Stimulated activated CD4-positive, alpha-beta T cell treated with anti-CD3 and anti-CD28 coated beads, Interleukin-2, amount 100 ng/mL, for 48 hours (primary cell): ENCODE results near the gene FRMD4A.
"Not testable (repeated sequence)": the region's sequence is repeated elsewhere in the genome, so short reads cannot be mapped to it uniquely, and the experiment has no call there.

Source experiments
- DNase-seq, 2 donors: peaks; one replicate each; pipeline ENCODE4 v3.0.0-alpha.2; 2020

FRMD4A gene

DNA sequence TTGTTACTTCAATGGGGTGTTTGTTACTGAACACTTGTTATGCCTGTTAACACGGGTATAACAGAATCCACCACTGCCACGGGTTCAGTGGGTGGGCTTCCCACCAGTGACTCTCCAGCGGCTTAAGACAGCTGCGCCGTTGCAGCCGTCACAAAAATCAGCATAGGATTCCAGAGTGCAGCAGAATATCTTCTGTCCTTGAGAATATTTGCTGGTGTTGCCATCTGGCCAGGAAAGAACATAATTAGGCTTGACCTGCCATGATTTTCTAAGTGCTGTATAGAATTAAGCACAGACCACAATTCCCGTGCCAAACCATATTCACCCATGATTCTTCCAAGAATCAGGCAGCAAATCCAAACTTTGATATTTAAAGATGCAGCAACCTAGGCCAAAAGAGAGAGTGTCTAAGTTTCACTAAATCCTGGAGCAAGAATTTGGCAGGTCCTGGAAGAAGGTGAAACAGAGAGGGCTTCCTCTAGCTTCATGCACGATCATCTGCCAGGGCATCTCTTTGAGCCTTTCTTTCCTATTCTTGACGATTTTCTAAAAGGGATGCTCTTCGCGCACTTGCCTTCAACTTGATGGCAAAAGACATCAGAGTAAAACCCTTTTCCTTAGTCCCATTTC lies 95.0 kb downstream of the FRMD4A start:
- no peak for DNase-seq

DNA sequence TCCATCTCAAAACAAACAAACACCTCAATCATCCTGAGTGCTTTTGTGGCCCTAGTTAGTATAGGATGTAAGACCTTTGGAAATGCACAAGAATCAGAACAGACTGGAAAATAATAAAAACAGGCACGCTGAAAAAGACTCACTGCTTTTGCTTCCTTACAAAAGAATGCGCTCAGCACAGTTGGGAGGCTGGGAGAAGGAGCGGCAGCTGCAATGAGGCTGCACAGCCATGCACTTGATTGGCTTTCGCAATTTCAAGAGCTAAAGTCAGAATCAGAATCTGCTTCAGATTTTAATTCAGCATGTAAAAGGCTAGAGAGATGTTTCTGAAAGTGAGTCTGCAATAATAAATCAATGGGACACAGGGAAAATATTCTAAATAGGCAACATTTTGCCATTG lies 97.2 kb downstream of the FRMD4A start:
- no peak for DNase-seq

DNA sequence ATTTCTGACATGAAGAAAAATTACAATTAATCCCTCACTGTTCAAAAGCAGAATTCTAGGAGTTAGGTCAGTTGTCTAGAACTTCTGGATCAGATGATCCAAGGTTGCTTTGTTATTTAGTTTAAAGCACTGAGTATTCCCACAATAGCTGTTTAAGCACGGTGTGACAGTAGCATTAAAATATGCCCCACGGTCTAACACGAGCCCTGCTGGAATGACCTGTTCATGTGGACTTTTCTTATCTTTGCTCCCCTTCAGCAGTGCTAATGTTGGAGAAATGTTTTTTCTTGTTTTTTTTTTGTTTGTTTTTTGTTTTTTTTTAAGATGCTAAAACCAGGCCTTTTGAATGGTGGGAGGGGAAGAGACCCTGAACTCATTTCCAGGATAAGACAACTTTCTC lies 101.9 kb downstream of the FRMD4A start:
- DNase-seq: not testable (repeated sequence)

DNA sequence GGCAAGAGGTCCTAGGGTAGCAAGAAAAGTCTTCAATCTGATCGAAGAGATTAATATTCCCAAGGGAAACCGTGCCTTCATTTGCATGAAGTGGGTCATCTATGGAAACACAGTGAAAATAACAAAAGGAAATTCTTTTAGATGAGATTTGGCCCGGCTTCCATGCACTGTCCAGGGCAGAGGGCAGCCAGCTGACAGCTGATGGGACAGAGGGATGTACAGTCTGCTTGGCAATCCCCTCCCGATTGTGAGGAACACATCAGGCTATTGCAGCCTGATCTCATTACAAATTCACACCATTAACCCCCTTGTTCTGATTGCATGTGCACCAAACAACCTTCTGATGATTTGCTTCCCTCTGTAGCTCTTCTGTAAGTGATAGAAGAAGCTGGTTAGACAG lies 105.3 kb downstream of the FRMD4A start:
- no peak for DNase-seq

DNA sequence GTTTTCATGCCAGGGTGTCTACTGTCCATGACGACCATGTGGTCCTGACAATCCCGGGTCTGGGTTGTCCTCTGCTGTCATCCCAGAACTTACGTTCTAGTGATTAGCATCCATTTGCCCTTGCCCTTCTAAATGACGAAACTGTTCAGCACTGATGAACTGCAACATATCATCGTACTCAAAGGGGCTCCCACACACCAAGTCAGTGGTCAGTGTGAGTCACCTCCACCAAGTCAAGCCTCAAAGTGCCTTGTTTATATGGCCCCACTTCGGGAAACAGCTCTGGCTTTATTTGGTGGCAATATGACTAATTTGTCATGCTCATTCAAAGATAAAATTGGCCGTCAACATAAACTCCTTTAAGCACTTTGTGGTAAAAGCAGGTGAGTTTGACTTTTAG lies 110.7 kb downstream of the FRMD4A start:
- no peak for DNase-seq

DNA sequence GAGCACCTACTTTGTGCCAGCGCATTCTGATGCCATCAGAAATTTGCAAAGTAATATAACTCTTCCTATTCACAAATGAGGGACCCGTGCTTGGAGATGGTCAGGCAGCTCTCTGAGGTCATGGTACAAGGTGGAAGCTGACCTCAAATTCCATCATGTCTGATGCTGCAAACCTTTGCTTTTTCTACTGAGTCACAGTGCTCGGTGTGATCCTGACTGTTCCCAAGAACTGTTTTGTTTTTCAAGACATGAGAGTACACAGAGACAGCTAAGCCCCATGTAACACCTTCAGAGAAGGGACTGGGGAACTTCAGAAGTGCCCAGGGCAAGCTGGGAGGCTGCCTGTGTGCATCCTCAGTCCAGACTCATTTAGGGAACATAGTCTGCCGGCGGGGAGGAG lies 111.3 kb downstream of the FRMD4A start:
- DNase-seq: no peak

DNA sequence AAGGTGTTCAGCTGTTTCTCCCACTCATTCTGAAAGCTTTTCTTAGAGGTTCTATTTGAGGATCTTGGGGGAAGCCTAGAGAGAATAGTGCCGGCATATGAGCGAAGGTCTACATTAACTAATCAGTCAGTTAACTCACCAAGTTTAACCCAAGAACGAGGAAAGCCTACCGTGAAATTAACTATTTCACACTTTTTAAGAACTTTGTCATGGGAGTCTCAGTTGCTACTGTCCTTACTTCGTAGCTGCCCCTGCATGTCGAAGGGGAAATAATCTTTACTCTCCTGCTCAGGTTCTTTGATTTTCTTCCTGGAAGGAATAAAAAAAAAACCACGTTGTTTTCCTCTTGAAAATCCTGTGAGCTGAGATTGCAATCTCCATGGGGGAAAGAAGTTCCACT lies 115.1 kb downstream of the FRMD4A start:
- no peak for DNase-seq

DNA sequence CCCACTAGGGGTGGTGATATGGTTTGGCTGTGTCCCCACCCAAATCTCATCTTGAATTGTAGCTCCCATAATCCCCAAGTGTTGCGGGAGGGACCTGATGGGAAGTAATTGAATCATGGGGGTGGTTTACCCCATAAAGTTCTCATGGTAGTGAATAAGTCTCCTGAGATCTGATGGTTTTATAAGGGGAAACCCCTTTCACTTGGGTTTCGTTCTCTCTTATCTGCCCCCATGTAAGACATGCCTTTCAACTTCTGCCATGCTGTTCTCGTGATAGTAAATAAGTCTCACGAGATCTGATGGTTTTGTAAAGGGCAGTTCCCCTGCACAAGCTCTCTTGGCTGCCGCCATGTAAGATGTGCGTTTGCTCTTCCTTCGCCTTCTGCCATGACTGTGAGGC lies 117.0 kb downstream of the FRMD4A start:
- DNase-seq: not testable (repeated sequence)

DNA sequence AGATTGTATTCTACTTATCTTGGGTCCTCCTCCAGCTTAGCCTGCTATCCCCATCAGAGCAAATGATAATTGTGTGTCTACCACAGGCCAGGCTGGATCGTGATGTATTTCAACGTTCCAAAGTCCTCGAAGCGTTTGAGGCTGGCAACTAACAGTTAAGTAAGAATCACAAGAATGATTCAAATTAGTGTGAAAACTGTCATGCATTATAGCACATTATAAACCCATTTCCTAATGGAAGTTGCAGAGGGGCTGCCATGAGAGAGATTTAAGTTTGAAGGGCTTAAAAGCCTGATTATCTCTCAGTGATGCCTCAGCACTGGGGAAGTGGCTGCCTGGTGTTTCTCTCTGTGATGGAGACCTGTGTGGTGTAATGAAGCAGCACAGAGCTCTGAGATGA lies 119.1 kb downstream of the FRMD4A start:
- no peak for DNase-seq

DNA sequence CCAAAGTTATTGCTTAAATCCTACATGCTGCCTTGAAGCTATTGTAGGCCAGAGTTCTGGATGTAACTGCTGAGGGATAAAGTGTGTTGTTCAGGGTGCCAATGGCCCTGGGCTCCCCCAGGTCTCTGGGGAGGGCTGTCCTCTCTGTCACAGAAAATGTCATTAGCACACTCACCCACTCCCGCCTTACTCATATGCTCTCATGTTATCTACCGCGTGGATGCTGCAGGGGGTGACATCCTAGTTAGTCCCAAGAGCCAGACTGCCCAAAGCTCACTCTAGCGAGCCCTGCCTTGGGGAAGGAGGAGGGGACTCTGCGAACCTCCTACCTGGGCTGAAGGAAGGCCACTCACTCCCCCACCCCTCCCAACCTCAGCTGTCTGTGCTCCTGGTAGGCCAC lies 122.5 kb downstream of the FRMD4A start:
- DNase-seq: no peak

DNA sequence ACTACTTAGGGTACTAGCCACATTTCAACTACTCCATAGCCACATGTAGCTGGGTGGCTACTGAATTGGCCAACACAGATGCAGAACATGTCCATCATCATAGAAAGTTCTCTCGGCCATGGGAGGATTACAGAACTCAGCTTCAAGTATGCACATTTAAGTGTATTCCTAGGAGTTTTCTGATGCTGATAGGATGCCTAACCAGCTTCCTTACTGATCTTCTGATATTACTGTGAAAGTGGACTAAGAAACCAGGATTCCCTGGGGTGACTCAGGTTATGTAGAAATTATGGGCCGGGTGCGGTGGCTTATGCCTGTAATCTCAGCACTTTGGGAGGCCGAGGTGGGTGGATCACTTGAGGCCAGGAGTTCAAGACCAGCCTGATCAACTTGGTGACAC lies 125.5 kb downstream of the FRMD4A start:
- DNase-seq: no peak

DNA sequence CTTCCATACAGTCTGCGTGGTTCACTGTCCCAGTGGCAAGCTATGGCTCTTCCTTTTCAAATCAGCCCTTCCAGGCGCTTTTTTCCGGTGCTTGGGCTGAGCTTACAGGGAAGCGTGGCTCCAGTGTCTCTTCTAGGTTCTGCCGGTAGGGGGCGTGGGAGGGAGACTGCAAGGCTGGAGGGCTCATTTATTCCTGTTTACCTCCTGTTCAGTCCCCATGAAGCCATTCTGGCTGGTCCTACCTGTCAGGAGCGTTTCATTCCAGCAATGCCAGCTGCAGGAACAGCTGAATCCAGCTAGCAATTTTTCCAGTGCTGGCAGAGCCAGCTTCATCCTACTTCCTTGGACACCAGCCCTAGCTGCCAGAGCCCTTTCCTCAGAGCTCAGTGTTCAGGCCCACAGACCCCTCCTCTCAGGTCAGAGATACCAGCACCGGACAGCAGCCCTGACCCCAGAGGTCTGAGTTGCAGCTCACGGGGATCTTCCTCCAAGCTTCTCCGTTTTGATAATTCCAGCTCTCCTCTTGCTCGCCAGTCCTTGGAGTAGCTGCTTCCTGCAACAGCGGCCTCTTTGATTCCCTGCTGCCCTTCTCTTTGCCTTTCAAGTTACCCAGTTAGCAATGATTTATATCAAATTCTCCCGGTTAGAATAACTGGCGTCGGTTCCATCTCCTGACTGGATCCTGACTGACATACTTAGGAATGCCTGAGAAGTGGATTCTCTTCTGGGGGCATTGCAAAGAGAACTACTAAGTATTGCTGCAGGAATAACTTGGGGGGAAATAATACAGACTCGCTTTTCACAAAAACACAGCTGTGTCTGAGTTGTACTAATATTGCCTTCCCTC lies 129.8 kb downstream of the FRMD4A start:
- DNase-seq: peak; percentile 7 to 12

DNA sequence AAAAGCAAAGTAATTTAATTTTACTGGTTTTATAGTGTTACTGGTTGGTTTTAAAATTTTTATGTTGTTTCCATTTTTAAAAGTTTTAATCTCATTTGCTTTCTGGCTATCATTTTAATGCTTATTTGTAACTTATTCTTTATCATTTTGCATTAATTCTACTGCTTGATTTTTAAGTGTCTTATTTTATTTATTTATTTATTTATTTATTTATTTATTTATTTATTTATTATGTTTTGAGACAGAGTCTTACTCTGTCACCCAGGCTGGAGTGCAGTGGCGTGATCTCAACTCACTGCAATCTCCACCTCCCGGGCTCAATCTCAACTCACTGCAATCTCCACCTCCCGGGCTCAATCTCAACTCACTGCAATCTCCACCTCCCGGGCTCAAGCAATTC lies 131.6 kb downstream of the FRMD4A start:
- not testable (repeated sequence) for DNase-seq

DNA sequence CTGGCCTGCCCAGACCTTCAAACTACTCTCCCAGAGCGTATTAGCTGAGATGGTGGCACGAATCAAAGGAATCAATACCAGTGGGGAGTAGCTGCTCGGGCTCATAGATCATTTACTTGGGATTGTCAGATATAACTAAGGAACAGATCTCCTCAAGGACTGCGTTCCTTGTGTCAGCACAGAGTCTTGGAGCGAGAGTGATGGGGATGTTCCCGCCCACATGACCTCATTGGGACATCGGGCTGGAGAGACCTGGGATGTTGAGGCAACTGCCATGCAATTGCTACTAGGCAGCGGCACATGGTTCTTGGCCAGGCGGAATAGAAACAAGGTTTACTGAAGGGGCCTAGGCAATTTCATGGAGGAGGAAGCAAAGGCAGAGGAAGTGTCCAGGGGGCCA lies 132.6 kb downstream of the FRMD4A start:
- no peak for DNase-seq

DNA sequence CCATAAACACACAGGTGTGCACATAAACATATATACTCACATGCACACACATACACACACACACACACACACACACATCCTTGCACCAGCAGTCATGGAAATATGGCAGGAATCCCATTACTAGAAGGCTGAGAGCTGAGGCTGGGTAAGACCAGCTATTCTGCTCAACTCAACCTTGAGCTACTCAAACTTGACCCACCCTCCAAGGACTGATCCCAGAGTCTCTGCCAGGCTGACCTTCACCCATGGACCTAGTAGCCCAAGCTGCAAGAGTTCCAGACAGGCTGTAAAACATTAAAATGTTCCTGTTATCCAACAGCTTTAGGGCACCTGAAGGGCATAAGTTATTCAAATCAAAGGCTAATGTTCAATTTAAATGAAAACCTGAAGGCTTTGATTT lies 134.6 kb downstream of the FRMD4A start:
- DNase-seq: no peak

DNA sequence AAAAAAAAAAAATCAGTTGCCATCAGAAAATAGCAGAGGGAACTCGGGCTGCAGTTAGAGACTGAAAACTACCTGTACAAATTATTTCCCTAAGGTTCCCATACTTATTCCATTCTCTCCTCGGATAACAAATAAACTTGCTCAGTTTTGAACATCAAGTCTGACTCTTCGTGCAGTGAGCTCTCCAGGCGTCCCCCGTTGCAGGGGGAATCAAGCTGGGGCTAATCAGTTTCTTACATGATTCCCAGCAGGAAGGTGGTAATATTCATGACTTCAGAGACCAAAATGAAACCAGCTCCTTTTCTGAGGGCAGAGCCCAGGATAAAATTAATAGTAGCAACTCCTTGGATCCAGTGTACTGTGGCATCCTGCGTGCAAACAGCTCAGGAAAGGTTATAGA lies 135.3 kb downstream of the FRMD4A start:
- DNase-seq: no peak

DNA sequence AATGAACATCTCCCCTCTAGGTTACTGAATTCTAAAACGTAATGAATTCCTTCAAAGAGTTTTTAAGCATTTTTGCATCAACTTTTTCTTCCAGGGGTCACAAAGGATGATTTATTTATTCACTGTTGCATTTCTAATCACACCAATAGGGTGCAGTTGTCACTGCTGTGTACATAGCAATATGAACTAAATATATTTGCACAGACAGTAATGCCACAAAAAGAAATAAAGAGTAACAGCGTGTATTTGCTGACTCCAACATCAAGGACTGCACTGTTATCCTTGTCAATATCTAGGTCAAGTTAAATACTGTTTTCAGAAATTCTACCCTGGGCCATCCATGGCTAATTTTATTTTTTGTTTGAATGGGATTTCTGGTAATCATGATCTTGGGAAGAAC lies 138.0 kb downstream of the FRMD4A start:
- DNase-seq: no peak

DNA sequence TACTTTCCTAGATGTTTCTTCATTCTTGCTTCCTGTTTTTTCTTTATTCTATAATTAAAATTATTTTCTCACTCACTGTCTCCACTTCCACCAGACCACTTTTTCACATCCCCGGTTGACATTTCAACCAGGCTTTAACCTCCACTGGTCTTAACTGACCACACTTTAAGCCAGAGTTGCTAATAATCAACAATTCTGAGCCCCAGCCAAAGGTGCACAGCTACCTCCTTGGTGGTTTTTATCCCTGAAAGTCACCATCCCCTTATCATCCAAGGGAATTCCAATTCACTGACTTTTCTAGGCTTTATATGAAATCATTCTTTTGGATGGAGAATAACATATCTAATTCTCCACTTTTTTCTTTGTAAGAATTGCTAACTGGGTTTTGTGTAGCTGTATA lies 138.9 kb downstream of the FRMD4A start:
- DNase-seq: no peak

DNA sequence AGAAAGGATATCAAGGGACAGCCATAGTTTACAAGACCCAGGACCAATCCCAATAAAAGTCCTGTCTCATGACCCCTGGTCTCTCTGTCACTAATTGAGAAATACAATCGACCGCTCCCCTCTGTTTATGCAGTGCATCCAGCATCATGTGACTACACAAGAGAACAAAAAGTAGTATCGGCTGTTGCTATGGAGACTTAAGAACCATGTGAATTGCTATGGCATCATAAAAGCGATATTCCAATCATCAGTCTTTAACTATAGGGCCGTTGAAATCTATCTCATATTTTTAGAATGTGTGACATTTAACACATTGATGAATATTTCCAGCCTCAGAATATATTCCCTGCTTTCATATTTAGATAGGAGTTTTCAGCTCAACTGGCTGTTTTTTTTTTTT lies 139.3 kb downstream of the FRMD4A start:
- no peak for DNase-seq

DNA sequence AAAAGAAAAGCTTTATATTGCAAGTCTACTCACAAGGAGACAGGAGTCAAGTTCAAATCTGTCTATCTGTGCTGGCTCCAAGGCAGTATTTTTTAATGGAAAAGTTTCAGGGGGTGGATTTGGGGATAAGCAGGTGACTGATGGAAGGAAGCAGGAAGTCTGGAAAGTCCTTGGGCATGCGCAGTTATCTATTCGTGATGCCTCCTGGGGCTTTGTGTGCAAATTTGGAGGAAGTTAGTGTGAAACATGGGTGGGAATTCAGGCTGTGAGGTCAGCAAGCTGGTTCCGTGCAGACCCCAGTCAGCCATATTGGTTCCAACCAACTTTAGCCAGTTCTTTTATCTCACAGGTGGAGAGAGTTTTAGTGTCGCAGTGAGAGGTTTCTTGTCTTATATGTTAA lies 140.0 kb downstream of the FRMD4A start:
- DNase-seq: no peak

DNA sequence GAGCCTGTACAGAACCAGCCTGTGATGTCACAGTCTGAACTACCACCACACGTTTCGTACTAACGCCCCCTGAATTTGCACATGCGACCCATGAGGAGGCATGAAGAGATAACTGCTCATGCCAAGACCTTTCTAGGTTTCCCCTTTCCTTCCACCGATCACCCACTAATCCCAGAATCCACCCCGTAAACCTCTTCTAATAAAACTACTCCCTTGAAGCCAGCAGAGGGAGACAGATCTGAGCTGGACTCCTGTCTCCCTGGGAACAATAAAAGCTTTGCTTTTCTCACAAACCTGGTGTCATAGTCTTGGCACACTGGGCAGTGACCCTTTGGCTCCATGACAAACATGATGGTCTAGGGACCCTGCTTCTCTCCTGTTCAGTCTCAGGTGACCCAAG lies 144.5 kb downstream of the FRMD4A start:
- DNase-seq: no peak

DNA sequence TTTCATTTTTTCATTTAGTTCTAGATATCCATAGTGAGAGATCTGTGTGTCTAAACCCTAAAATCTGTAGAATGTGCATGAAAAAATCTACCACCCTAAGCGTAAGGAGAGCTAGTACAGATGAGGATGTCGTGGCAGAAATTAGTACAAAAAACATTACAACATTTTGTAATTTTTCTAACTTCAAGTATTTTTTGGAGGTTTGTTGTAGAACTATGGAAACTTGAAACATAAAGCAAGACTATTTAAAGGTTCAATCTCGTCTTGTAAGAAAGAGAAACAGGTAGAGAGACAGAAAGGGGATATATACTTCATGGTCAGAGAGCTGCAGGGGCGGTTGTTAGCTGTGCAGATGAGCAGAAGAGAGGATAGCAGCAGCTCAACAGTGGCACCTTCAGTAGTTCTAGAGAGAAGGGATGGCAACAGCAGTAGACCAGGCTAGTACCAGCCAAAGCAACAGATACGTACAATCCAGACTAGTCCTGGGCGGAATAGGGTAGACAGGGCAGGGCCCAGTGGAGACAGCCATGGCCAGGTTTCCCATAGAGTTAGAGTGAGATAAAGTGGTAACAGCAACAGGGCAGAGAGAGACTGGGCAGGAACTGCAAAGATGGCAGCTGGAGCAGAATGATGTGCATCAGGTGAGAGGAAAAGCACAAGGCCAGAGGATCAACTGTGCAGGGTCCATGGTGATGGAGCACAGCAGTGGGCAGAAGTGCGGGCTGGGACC lies 145.2 kb downstream of the FRMD4A start:
- peak; percentile 49 to 51 for DNase-seq

DNA sequence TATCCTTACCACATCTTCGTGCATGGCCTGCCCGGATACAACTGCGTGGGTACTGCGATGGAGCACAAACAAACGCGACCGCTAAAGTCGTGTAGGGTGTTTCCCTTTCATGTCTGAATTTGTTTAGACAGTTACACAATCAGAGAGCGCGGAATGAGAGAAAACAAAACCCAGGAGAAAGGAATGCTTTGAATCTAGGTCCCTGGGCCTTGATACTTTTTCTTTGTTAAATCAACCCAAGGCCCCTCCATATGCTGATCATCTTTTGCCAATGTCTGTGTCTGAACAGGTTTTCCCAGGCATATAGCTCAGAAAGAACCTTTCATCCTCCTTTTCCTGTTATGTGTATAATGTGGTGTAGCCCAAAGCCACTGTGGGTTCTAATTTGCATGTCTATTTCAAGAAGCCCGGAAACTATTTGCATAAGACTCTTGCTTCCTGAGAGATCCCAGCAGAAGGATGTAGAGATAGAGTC lies 145.8 kb downstream of the FRMD4A start:
- DNase-seq: peak; percentile 24 to 32

DNA sequence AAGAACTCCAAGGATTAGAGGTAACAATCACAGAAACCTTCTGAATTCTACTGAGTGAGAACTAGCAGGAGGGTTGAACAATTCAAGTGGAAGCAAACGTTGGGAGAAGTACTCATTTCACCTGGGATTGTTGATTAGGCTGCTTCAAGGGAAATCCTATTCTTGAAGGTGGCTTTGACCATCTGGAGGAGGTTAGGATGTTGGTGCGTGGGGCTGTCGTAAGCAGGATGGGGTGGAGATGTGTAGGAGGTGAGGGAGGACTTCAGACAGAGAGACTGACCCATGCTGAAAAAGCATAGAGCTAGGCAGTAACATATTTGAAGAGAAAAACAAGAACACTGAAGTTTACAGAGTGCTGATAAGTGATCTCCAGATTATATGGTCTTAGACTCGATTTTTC lies 147.9 kb downstream of the FRMD4A start:
- no peak for DNase-seq
